Trophoblast cell (in vitro differentiated cells and primary cell): ENCODE data around the gene SH3BP5.
A peak's percentile ranks its signal among the peaks of the same experiment; 100 is the strongest.

ENCODE experiments used
- DNase-seq, 2 donors: peaks; one replicate each; pipeline ENCODE4 v3.0.0-alpha.2; 2016
- H2AFZ ChIP-seq: 2 replicates; pipeline ENCODE4 v1.6.1; 2013; ENCODE audit warnings: low read length, moderate library complexity, mild to moderate bottlenecking; ENCODE audit not compliant: insufficient read depth, poor library complexity
- H2AK5ac ChIP-seq: 2 replicates; pipeline ENCODE4 v1.6.1; 2013; ENCODE audit warnings: mild to moderate bottlenecking, low read length
- H2BK120ac ChIP-seq: 2 replicates; pipeline ENCODE4 v1.6.1; 2013; ENCODE audit warnings: low read length, mild to moderate bottlenecking, moderate library complexity; ENCODE audit not compliant: insufficient read depth, poor library complexity
- H2BK12ac ChIP-seq: 2 replicates; pipeline ENCODE4 v1.6.1; 2013; ENCODE audit warnings: mild to moderate bottlenecking, low read length, moderate library complexity
- H2BK5ac ChIP-seq: 2 replicates; pipeline ENCODE4 v1.6.1; 2013; ENCODE audit warnings: low read length, low read depth, moderate library complexity, mild to moderate bottlenecking; ENCODE audit not compliant: poor library complexity
- H3K14ac ChIP-seq: 2 replicates; pipeline ENCODE4 v1.6.1; 2013; ENCODE audit warnings: mild to moderate bottlenecking, low read length
- H3K18ac ChIP-seq: 2 replicates; pipeline ENCODE4 v1.6.1; 2013; ENCODE audit warnings: mild to moderate bottlenecking, low read length
- H3K23ac ChIP-seq: 2 replicates; pipeline ENCODE4 v1.6.1; 2013; ENCODE audit warnings: low read length
- H3K27ac ChIP-seq: 2 replicates; pipeline ENCODE4 v1.5.1; 2013; ENCODE audit warnings: low read depth, mild to moderate bottlenecking, inconsistent platforms, low read length, moderate library complexity
- H3K27me3 ChIP-seq: 2 replicates; pipeline ENCODE4 v1.6.1; 2013; ENCODE audit warnings: inconsistent platforms, mild to moderate bottlenecking, low read length, moderate library complexity; ENCODE audit not compliant: insufficient read depth
- H3K36me3 ChIP-seq, 2 experiments: 1 replicate in 1 of 2; 2 replicates in 1 of 2; pipeline ENCODE4 v1.6.1; 2013; ENCODE audit warnings: low read length in 2 of 2, mild to moderate bottlenecking in 2 of 2, moderate library complexity in 1 of 2; ENCODE audit not compliant: insufficient read depth in 2 of 2, control insufficient read depth in 1 of 2
- H3K4ac ChIP-seq: 2 replicates; pipeline ENCODE4 v1.6.1; 2013; ENCODE audit warnings: low read depth, mild to moderate bottlenecking, low read length, moderate library complexity
- H3K4me1 ChIP-seq, 2 experiments: 1 replicate in 1 of 2; 2 replicates in 1 of 2; pipeline ENCODE4 v1.6.1; 2013; ENCODE audit warnings: low read length in 2 of 2, mild to moderate bottlenecking in 2 of 2, moderate library complexity in 1 of 2; ENCODE audit not compliant: insufficient read depth in 2 of 2, control insufficient read depth in 1 of 2
- H3K4me2 ChIP-seq: 2 replicates; pipeline ENCODE4 v1.6.1; 2013; ENCODE audit warnings: inconsistent platforms, mild to moderate bottlenecking, low read length, moderate library complexity
- H3K4me3 ChIP-seq: 2 replicates; pipeline ENCODE4 v1.5.1; 2013; ENCODE audit warnings: mild to moderate bottlenecking, low read depth, low read length, inconsistent platforms
- H3K79me1 ChIP-seq: one replicate; pipeline ENCODE4 v1.6.1; 2013; ENCODE audit warnings: low read length
- H3K79me2 ChIP-seq: 2 replicates; pipeline ENCODE4 v1.6.1; 2013; ENCODE audit warnings: low read length, mild to moderate bottlenecking; ENCODE audit not compliant: control insufficient read depth, insufficient read depth, poor library complexity
- H3K9ac ChIP-seq: 2 replicates; pipeline ENCODE4 v1.6.1; 2013; ENCODE audit warnings: mild to moderate bottlenecking, low read length
- H3K9me3 ChIP-seq: 2 replicates; pipeline ENCODE4 v1.6.1; 2013; ENCODE audit warnings: low read depth, mild to moderate bottlenecking, control low read depth, inconsistent platforms, low read length; ENCODE audit not compliant: insufficient read depth
- H4K12ac ChIP-seq: 2 replicates; pipeline ENCODE4 v1.6.1; 2013; ENCODE audit warnings: low read depth, mild to moderate bottlenecking, low read length, moderate library complexity
- H4K8ac ChIP-seq: 2 replicates; pipeline ENCODE4 v1.6.1; 2013; ENCODE audit warnings: low read depth, mild to moderate bottlenecking, low read length, moderate library complexity
- H4K91ac ChIP-seq: one replicate; pipeline ENCODE4 v1.6.1; 2013; ENCODE audit warnings: low read depth, mild to moderate bottlenecking, low read length, moderate library complexity
- WGBS: extraction: QIAGEN DNeasy Blood & Tissue Kit; methylation state at CpG from one replicate; pipeline ENCODE4 v1.1.7; 2013; ENCODE audit warnings: missing lambda C conversion rate; ENCODE audit not compliant: insufficient read length, insufficient coverage; ENCODE audit errors: extremely low coverage; 5-methylcytosine and 5-hydroxymethylcytosine counted together

Gene SH3BP5

DNA sequence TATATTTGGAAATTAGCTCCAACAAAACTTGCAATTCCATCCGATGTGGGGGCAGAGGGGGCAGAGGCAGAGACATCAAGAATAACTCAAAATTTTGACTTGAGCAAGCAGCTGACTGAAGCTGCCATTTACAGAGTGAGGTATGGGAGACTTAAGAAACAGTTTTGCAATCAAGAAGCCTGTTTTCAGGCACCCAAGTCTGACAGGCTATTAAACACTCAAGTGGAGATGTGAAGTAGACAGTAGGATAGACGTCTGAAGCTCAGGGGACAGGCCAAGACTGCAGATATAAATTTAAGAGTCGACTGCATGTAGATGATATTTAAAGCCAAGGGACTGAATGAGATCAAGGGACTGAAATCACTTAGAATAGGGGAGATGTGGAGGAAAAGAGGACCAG, 9.9 kb upstream of the SH3BP5 start:
- Histone ChIP-seq H3K23ac (no peak overlapping the region), H3K4me3 (no peak overlapping the region), H2BK12ac (peak overlapping the region; percentile 65), H3K36me3 (no peaks in the 10 kb centered on the region), H2BK120ac (peak overlapping the region; percentile 7), H3K9ac (no peak overlapping the region), H2BK5ac (no peak overlapping the region), H3K4me2 (no peak overlapping the region), H3K79me2 (no peaks in the 10 kb centered on the region), H3K18ac (no peak overlapping the region), H3K27me3 (no peaks in the 10 kb centered on the region), H3K4ac (no peak overlapping the region), H4K12ac (no peak overlapping the region), H3K79me1 (peaks cover 7% of the 10 kb centered on the region), H3K9me3 (peaks cover 1% of the 10 kb centered on the region), H4K91ac (peak overlapping the region; percentile 39), H2AK5ac (no peak overlapping the region), H2AFZ (no peak overlapping the region), H4K8ac (no peak overlapping the region), H3K14ac (peak overlapping the region; percentile 40), H3K4me1 (peaks cover 0 to 6% of the 10 kb centered on the region in 2 experiments), H3K27ac (no peak overlapping the region)
- WGBS: no CpG with 5 or more reads among the region's 3 CpGs
- no peak for DNase-seq

DNA sequence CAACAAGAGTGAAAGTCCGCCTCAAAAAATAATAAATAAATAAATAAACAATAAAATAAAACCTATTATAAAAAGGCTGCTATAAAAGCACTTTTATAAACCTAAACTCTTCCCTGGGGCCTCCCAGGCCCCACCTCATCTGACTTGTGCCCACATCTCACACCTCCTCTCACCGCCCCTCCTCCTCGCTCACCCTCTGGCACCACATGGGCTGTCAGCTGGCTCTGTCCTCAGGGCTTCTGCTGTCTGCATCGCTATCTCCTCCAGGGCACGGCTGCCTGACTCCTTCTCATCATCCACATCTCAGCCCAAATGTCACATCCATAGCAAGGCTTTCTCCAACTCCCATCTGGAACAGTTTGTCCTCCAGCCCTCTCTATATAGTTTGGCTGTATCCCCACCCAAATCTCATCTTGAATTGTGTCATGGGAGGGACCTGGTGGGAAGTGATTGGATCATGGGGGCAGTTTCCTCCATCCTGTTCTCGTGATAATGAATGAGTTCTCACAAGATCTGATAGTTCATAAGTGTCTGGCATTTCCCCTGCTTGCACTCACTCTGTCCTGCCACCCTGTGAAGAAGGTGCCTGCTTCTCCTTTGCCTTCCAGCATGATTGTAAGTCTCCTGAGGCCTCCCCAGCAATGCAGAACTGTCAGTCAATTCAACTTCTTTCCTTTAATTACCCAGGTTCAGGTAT, 8.8 kb upstream of the SH3BP5 start:
- Histone ChIP-seq H3K9ac (no peak overlapping the region), H3K14ac (no peak overlapping the region), H3K4me1 (peaks cover 6 to 10% of the 10 kb centered on the region in 2 experiments), H3K79me1 (peaks cover 9% of the 10 kb centered on the region), H3K27me3 (no peaks in the 10 kb centered on the region), H3K4me3 (no peak overlapping the region), H3K4ac (no peak overlapping the region), H2BK5ac (no peak overlapping the region), H2BK120ac (peak overlapping the region; percentile 9), H3K27ac (no peak overlapping the region), H4K91ac (no peak overlapping the region), H3K79me2 (no peaks in the 10 kb centered on the region), H3K36me3 (no peaks in the 10 kb centered on the region), H2AFZ (no peak overlapping the region), H2AK5ac (no peak overlapping the region), H3K23ac (no peak overlapping the region), H3K9me3 (peaks cover 1% of the 10 kb centered on the region), H4K8ac (no peak overlapping the region), H3K18ac (no peak overlapping the region), H2BK12ac (no peak overlapping the region), H4K12ac (no peak overlapping the region), H3K4me2 (no peak overlapping the region)
- no CpG with 5 or more reads among the region's 6 CpGs for WGBS
- no peak for DNase-seq

DNA sequence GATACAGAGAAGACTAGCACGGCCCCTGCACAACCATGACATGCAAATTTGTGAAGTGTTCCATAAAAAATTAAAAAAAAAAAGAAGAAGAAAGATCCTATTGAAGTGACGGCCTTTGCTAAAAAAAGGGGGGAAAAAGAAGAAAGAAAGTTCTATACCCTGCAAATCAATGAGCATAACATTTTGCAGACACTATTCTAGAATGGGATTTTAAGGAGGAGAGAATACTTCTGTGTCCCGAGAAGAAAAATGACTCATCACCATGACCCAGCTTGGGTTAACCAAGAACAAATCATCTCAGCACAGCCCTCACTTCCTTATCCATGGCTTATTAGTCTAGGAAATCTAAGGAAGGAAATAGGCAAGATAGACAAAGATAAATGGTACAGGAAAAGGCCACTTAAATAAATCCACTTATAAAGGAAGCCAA, 7.4 kb upstream of the SH3BP5 start:
- Histone ChIP-seq H3K9me3 (peaks cover 1% of the 10 kb centered on the region), H2AFZ (no peak overlapping the region), H3K23ac (no peak overlapping the region), H4K12ac (no peak overlapping the region), H2BK5ac (no peak overlapping the region), H3K79me1 (peaks cover 9% of the 10 kb centered on the region), H3K4me1 (peaks cover 7 to 14% of the 10 kb centered on the region in 2 experiments), H3K79me2 (peaks cover 3% of the 10 kb centered on the region), H4K91ac (no peak overlapping the region), H3K9ac (no peak overlapping the region), H3K4me2 (no peak overlapping the region), H4K8ac (no peak overlapping the region), H3K27ac (no peak overlapping the region), H2AK5ac (no peak overlapping the region), H3K4me3 (no peak overlapping the region), H3K36me3 (no peaks in the 10 kb centered on the region), H3K4ac (no peak overlapping the region), H3K14ac (no peak overlapping the region), H3K18ac (no peak overlapping the region), H2BK12ac (no peak overlapping the region), H3K27me3 (no peaks in the 10 kb centered on the region), H2BK120ac (no peak overlapping the region)
- WGBS: no CpG with 5 or more reads among the region's 3 CpGs
- DNase-seq: peak in 1 of 2 donors; percentile 38

DNA sequence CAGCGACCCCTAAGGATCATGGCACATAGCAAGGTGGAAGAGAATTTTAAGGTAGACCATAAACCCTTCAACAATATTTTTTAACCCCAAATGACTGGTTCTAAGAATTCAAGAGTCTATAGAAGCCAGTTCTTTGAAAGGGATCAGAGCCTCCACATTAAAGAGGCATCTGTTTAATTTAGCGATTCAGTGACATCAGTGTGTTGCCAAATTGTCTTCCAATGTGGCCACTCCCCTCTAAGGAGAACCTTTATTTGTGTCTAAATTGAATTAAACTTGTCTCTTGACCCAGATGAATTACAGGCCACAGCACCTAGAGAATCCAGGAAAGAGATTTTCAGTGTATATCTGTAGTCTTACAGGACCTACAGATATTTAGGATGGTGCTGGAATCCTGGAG, 6.6 kb upstream of the SH3BP5 start:
- H3K4me3 ChIP-seq: no peak overlapping the region
- no peak overlapping the region for H3K27ac ChIP-seq
- H3K27me3 ChIP-seq: no peaks in the 10 kb centered on the region
- WGBS: no CpG with 5 or more reads among the region's 2 CpGs
- no peak overlapping the region for H3K4me2 ChIP-seq
- H3K79me1 ChIP-seq: peaks cover 9% of the 10 kb centered on the region
- no peak overlapping the region for H3K9ac ChIP-seq
- no peak overlapping the region for H4K12ac ChIP-seq
- H2BK12ac ChIP-seq: peak overlapping the region; percentile 12
- H3K79me2 ChIP-seq: peaks cover 3% of the 10 kb centered on the region
- no peak overlapping the region for H4K91ac ChIP-seq
- no peak overlapping the region for H2AK5ac ChIP-seq
- no peaks in the 10 kb centered on the region for H3K36me3 ChIP-seq
- no peak overlapping the region for H3K18ac ChIP-seq
- peaks cover 1% of the 10 kb centered on the region for H3K9me3 ChIP-seq
- H3K14ac ChIP-seq: no peak overlapping the region
- no peak overlapping the region for H2AFZ ChIP-seq
- no peak overlapping the region for H4K8ac ChIP-seq
- H3K23ac ChIP-seq: no peak overlapping the region
- H2BK5ac ChIP-seq: no peak overlapping the region
- DNase-seq: no peak
- H2BK120ac ChIP-seq: no peak overlapping the region
- no peak overlapping the region for H3K4ac ChIP-seq
- peaks cover 7 to 14% of the 10 kb centered on the region in 2 experiments for H3K4me1 ChIP-seq
